Transverse colon (tissue), 3 donors: ENCODE results near the gene TRPM2.

ENCODE experiments used
- CTCF ChIP-seq, 5 experiments: fragments of 200-600 bp in 3 of 5; fragments of 450-650 bp in 2 of 5; sonication (generic) in 3 of 5; IDR thresholded peaks; 1 replicate in 2 of 5; 2 replicates in 3 of 5; pipeline ENCODE4 v1.5.1; 2016 to 2017; ENCODE audit warnings: antibody characterized with exemption in 5 of 5, inconsistent platforms in 3 of 5, mild to moderate bottlenecking in 2 of 5, moderate library complexity in 1 of 5
- EP300 ChIP-seq: sonication (generic); formaldehyde crosslinking; IDR thresholded peaks from one replicate; pipeline ENCODE4 v1.6.1; 2017; ENCODE audit warnings: antibody characterized with exemption, low read depth

- TF ChIP-seq EP300 (no peak), CTCF (IDR thresholded peaks at IDR 0.05) (no peak)
Observed at GRCh38 chr21:44401386-44402160, 48.2 kb downstream of the TRPM2 start.
